Fibroblast of lung (primary cell): ENCODE measurements around the gene TM4SF1.

Source experiments
- EZH2 ChIP-seq: IDR thresholded peaks from 2 replicates; pipeline ENCODE4 v1.5.1; 2012; ENCODE audit warnings: low read length, control low read depth, mild to moderate bottlenecking; ENCODE audit errors: missing control alignments
- TF ChIP-seq, protein P1 (sequence below), 2 donors: IDR thresholded peaks in 1 of 2; conservative IDR thresholded peaks in 1 of 2; 1 replicate in 1 of 2; 2 replicates in 1 of 2; pipeline ENCODE4 v1.5.1; 2011 to 2012; ENCODE audit warnings: low read length in 2 of 2, control low read depth in 1 of 2, inconsistent platforms in 1 of 2, low read depth in 1 of 2, mild to moderate bottlenecking in 1 of 2

- TF ChIP-seq, protein P1, sequence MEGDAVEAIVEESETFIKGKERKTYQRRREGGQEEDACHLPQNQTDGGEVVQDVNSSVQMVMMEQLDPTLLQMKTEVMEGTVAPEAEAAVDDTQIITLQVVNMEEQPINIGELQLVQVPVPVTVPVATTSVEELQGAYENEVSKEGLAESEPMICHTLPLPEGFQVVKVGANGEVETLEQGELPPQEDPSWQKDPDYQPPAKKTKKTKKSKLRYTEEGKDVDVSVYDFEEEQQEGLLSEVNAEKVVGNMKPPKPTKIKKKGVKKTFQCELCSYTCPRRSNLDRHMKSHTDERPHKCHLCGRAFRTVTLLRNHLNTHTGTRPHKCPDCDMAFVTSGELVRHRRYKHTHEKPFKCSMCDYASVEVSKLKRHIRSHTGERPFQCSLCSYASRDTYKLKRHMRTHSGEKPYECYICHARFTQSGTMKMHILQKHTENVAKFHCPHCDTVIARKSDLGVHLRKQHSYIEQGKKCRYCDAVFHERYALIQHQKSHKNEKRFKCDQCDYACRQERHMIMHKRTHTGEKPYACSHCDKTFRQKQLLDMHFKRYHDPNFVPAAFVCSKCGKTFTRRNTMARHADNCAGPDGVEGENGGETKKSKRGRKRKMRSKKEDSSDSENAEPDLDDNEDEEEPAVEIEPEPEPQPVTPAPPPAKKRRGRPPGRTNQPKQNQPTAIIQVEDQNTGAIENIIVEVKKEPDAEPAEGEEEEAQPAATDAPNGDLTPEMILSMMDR (conservative IDR thresholded peaks at IDR 0.05 in 1 of 2, IDR thresholded peaks at IDR 0.05 in 1 of 2; ENCODE audit: low read depth in 1 of 2, low read length in 2 of 2): no peak
- TF ChIP-seq EZH2: no peak
Measured at GRCh38 chr3:149424918-149425317, 47.5 kb upstream of the TM4SF1 start.
